LNCaP clone FGC (cell line): Measurements from ENCODE around the gene HMCN2.

ENCODE experiments used
- DNase-seq: peaks from one replicate; pipeline ENCODE4 v3.0.0-alpha.2; 2011; ENCODE audit warnings: low read depth
- H3K4me3 ChIP-seq: 2 replicates; pipeline ENCODE4 v1.5.1; 2011; ENCODE audit warnings: mild to moderate bottlenecking, low read depth, low read length, control low read depth
- TF ChIP-seq, protein P1 (sequence below): IDR thresholded peaks from 2 replicates; pipeline ENCODE4 v1.5.1; 2012; ENCODE audit warnings: mild to moderate bottlenecking; ENCODE audit not compliant: control insufficient read depth, insufficient read depth; ENCODE audit errors: extremely low read depth

Gene HMCN2

GRCh38 chr9:130406278-130406895 lies 140.8 kb downstream of the HMCN2 start:
- no peak for DNase-seq
- TF ChIP-seq, protein P1, sequence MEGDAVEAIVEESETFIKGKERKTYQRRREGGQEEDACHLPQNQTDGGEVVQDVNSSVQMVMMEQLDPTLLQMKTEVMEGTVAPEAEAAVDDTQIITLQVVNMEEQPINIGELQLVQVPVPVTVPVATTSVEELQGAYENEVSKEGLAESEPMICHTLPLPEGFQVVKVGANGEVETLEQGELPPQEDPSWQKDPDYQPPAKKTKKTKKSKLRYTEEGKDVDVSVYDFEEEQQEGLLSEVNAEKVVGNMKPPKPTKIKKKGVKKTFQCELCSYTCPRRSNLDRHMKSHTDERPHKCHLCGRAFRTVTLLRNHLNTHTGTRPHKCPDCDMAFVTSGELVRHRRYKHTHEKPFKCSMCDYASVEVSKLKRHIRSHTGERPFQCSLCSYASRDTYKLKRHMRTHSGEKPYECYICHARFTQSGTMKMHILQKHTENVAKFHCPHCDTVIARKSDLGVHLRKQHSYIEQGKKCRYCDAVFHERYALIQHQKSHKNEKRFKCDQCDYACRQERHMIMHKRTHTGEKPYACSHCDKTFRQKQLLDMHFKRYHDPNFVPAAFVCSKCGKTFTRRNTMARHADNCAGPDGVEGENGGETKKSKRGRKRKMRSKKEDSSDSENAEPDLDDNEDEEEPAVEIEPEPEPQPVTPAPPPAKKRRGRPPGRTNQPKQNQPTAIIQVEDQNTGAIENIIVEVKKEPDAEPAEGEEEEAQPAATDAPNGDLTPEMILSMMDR, result no peak

GRCh38 chr9:130407916-130408663 lies 142.5 kb downstream of the HMCN2 start:
- no peak overlapping the region for H3K4me3 ChIP-seq
- TF ChIP-seq, protein P1, result no peak
- no peak for DNase-seq

More at GRCh38 chr9:130406278-130406895, 140.8 kb downstream of the HMCN2 start:
- H3K4me3 ChIP-seq, result no peak overlapping the region

- DNase-seq, result no peak
- TF ChIP-seq, protein P1, result no peak
- H3K4me3 ChIP-seq, result no peak overlapping the region
These were observed 143.1 kb downstream of the HMCN2 start for GRCh38 chr9:130408669-130409068.

DNA sequence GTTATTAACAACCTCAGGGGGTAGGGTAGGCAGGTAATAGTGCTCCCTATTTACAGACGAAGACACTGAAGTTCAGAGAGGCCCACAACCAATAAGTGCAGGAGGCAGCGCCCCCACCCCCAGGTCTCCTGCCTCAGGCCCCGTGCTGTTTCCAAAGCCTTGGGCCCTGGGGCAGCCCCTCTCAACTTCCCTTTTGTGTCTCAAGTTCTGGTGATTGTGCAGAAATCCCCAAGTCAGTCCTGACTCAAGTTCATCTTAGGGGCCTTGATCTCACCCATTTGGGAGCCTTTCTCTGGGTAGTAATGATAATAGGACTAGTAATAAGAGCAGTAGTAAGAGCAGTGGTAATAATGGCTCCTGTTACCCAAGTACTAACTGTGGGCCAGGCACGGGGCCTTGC lies 143.7 kb downstream of the HMCN2 start:
- no peak overlapping the region for H3K4me3 ChIP-seq
- DNase-seq, result no peak
- TF ChIP-seq, protein P1, result no peak

DNA sequence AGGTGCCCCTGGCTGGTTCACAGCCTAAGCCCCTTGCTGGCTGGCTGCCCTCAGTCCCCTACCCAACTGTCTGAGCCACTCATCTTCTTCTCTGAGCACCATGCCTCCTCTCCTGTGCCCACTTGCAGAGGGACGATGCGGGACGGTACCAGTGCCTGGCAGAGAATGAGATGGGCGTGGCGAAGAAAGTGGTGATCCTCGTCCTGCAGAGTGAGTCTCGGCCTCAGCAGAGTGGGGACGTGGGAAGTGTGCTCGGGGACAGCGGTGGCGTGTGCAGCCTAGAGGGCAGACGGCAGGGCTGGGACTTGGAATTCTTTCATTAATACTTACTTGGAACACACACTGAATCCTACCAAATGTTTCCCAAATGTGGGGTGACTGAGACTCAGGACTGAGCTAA lies 144.9 kb downstream of the HMCN2 start:
- no peak overlapping the region for H3K4me3 ChIP-seq
- TF ChIP-seq, protein P1, result no peak
- DNase-seq, result no peak

DNA sequence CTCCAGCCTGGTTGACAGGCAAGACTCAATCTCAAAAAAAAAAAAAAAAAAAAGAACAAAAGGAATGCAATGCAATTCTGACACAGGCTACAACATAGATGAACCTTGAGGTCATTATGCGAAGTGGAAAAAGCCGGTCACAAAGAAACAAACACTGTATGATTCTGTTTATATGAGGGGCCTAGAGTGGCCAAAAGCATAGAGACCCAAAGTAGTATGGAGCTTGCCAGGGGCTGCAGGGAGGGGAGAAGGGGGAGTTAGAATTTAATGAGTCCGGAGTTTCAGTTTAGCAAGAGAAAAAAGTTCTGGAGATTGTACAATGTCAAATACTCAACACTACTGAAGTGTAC lies 146.0 kb downstream of the HMCN2 start:
- TF ChIP-seq, protein P1, result no peak
- H3K4me3 ChIP-seq, result no peak overlapping the region
- DNase-seq, result no peak

DNA sequence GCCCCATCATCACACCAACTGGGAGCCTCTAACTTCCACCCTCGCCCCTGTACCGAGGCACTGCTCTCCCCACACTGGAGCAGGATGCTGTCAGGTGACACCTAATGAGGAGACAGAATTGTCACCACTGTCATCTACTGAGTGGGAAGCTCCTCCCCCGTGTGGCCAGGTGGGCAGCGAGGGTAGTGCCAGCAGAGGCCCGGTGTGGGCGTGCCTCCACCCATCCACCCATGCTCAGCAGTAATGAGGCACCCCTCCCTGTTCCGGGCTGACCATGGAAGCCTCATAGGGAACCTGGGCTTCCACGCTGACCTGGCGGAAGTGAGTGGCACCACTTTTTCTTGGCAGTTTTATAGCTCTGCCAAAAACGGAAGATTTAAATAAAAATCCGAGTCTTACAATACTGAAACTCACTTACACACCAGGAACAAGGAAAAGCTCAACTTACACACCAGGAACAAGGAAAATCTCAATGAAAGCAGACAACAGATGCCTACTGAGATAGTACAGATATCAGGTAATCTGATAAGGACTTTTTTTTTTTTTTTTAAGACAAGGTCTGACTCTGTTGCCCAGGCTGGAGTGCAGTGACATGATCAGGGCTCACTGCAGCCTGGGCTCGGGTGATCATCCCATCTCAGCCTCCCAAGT lies 148.6 kb downstream of the HMCN2 start:
- DNase-seq, result no peak
- TF ChIP-seq, protein P1, result no peak
- H3K4me3 ChIP-seq, result no peak overlapping the region
